GM12874 (cell line): Measurements from ENCODE around the gene STXBP5.

ENCODE experiments used
- TF ChIP-seq, protein P1 (sequence below): IDR thresholded peaks from 2 replicates; pipeline ENCODE4 v1.5.1; 2011; ENCODE audit warnings: low read depth, mild to moderate bottlenecking, control low read depth, low read length, moderate library complexity; ENCODE audit not compliant: insufficient read depth

STXBP5 gene

GRCh38 chr6:147274776-147275175 lies 70.6 kb downstream of the STXBP5 start:
- TF ChIP-seq, protein P1, sequence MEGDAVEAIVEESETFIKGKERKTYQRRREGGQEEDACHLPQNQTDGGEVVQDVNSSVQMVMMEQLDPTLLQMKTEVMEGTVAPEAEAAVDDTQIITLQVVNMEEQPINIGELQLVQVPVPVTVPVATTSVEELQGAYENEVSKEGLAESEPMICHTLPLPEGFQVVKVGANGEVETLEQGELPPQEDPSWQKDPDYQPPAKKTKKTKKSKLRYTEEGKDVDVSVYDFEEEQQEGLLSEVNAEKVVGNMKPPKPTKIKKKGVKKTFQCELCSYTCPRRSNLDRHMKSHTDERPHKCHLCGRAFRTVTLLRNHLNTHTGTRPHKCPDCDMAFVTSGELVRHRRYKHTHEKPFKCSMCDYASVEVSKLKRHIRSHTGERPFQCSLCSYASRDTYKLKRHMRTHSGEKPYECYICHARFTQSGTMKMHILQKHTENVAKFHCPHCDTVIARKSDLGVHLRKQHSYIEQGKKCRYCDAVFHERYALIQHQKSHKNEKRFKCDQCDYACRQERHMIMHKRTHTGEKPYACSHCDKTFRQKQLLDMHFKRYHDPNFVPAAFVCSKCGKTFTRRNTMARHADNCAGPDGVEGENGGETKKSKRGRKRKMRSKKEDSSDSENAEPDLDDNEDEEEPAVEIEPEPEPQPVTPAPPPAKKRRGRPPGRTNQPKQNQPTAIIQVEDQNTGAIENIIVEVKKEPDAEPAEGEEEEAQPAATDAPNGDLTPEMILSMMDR: no peak

- TF ChIP-seq, protein P1: no peak
These were observed 74.7 kb downstream of the STXBP5 start for GRCh38 chr6:147278891-147279290.

GRCh38 chr6:147279427-147279826 lies 75.2 kb downstream of the STXBP5 start:
- TF ChIP-seq, protein P1: no peak

DNA sequence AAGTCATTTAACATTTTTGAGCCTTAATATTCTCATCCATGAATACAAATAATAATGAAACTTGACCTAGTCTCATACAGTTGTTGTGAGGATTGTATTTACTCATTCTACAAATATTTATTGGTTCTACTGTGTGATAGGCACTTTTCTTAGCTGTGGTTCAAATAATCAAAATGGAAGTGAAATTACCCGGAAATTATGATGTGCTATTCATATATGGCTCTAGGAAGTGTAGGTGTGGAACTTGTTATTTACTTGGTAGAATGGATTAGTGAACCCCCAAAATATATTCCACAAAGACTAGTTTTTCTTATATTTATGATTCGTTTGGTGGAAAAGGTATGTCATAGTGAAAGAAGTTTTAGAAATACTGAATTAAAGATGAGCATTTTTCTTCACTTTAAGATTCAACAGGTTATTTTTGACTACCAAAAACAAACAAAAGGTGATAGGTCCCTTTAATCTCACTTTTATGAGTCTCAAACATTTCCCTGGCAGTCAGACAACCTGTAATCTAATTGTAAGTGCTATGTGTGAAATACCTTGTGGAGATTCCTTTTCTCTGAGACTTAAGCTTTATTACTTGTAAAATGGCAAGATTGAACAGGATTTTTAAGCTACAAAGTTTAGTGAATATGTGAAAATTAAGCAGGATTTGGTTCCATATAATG lies 77.8 kb downstream of the STXBP5 start:
- TF ChIP-seq, protein P1: no peak

DNA sequence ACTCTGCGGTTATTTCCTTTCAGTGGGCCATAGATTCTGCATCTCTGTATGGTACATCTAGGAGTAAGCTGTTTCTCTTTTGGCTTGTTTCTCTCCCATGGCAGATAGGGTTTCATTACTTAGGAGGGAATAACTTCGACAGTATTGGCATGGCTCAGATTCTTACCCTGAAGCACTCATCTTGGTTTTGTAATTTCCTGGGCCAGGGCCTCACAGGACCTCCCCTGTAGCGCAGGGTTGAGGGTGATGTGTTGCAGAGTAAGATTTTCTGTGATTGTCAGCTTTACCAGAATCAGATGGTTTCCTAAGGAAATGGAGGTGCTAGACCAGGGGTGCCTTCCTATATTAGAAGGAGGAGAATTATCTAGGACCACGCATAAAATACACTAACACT lies 78.3 kb downstream of the STXBP5 start:
- TF ChIP-seq, protein P1: no peak

- TF ChIP-seq, protein P1: no peak
These were observed 79.2 kb downstream of the STXBP5 start for GRCh38 chr6:147283460-147283859.

- TF ChIP-seq, protein P1: no peak
These were observed 81.1 kb downstream of the STXBP5 start for GRCh38 chr6:147285087-147285855.
